Osteoblast (primary cell): ENCODE measurements around the gene SH2D5. TPM values are rescaled to one million over a fixed set of nuclear protein-coding genes. Genes with fewer than 3 reads are reported as not detected.
A peak's percentile ranks its signal among the peaks of the same experiment; 100 is the strongest.

ENCODE experiments used
- DNase-seq: peaks from one replicate; pipeline ENCODE4 v3.0.0; 2011; ENCODE audit warnings: low spot score, mixed read lengths; ENCODE audit not compliant: insufficient read length; ENCODE audit errors: missing footprints
- H2AFZ ChIP-seq: 2 replicates; pipeline ENCODE4 v1.6.0; 2011; ENCODE audit warnings: mild to moderate bottlenecking, low read length
- H3K27ac ChIP-seq: 2 replicates; pipeline ENCODE4 v1.5.1; 2011; ENCODE audit warnings: mild to moderate bottlenecking, low read depth, low read length, moderate library complexity
- H3K27me3 ChIP-seq: 2 replicates; pipeline ENCODE4 v1.6.0; 2012; ENCODE audit warnings: mild to moderate bottlenecking, control low read depth, inconsistent platforms, low read length, moderate library complexity; ENCODE audit not compliant: insufficient read depth
- H3K36me3 ChIP-seq: 2 replicates; pipeline ENCODE4 v1.5.1; 2011; ENCODE audit warnings: mild to moderate bottlenecking, low read length, control low read depth, moderate library complexity; ENCODE audit not compliant: insufficient read depth
- H3K4me1 ChIP-seq: 2 replicates; pipeline ENCODE4 v1.5.1; 2011; ENCODE audit warnings: mild to moderate bottlenecking, low read length, control low read depth, moderate library complexity; ENCODE audit not compliant: insufficient read depth
- H3K4me2 ChIP-seq: 2 replicates; pipeline ENCODE4 v1.6.0; 2011; ENCODE audit warnings: mild to moderate bottlenecking, low read length; ENCODE audit not compliant: insufficient read depth
- H3K4me3 ChIP-seq: fragments of 200-600 bp; sonication (generic); 3 replicates; pipeline ENCODE4 v1.5.1; 2012; ENCODE audit warnings: mild to moderate bottlenecking, low read length, inconsistent platforms; ENCODE audit not compliant: insufficient read depth
- H3K79me2 ChIP-seq: 2 replicates; pipeline ENCODE4 v1.6.0; 2012; ENCODE audit warnings: mild to moderate bottlenecking, low read length, control low read depth, inconsistent platforms; ENCODE audit not compliant: insufficient read depth
- H3K9me3 ChIP-seq: 2 replicates; pipeline ENCODE4 v1.5.1; 2011; ENCODE audit warnings: low read depth, low read length, control low read depth
- H4K20me1 ChIP-seq: 2 replicates; pipeline ENCODE4 v1.6.0; 2012; ENCODE audit warnings: mild to moderate bottlenecking, low read length, control low read depth; ENCODE audit not compliant: insufficient read depth
- total RNA-seq: library from RNA; depleted of rRNA; stranded (reverse); fragments of >200 nt; gene quantifications from 2 replicates; pipeline ENCODE4 v1.2.3, GENCODE V29; 2012
- TF ChIP-seq, protein P1 (sequence below): IDR thresholded peaks from 2 replicates; pipeline ENCODE4 v1.5.1; 2011; ENCODE audit warnings: mild to moderate bottlenecking, low read depth, low read length, moderate library complexity; ENCODE audit errors: extremely low read depth

The SH2D5 gene
- total RNA-seq, 1 donor: 1.4 TPM

DNA sequence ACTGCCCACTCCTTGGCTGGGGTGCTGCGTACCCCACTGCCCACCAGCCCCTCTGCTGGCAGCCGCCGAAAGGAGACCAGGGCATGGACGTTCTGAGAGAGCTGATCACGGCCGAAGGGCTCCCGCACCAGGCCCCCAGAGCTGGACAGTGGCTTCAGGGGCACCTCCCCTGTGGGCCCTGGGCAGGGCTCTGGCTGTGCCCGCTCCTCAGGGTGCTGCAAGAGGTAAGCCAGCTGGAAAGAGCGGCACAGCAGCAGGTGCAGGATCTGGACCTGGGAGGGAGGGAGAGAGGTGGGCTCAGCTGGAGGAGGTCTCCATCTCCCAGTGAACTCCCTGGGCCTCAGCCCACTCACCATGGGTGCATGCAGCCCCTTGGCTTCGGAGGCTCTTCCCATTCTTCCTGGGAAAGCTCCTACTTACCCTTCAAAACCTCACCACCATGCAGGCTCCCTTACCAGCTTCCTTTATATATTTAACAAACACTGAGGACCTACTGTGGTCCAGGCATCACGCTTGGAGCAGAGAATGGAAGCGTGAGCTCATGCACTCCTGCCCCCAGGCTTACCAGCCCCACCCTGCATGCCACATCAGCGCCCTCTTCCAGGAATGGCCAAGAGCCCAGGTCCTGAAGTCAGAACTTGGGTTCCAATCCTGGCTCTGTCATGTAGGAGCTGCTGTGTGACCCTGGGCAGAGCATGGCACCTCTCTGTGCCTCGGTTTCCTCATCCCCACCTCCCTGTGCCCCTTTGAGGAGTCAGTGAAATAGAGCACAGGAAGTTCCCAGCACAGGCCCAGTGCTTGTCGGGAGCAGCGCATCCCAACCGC lies 7.9 kb downstream of the SH2D5 start:
- peak; percentile 54 for DNase-seq
- no peaks in the 10 kb centered on the region for H3K9me3 ChIP-seq
- no peak overlapping the region for H3K27ac ChIP-seq

DNA sequence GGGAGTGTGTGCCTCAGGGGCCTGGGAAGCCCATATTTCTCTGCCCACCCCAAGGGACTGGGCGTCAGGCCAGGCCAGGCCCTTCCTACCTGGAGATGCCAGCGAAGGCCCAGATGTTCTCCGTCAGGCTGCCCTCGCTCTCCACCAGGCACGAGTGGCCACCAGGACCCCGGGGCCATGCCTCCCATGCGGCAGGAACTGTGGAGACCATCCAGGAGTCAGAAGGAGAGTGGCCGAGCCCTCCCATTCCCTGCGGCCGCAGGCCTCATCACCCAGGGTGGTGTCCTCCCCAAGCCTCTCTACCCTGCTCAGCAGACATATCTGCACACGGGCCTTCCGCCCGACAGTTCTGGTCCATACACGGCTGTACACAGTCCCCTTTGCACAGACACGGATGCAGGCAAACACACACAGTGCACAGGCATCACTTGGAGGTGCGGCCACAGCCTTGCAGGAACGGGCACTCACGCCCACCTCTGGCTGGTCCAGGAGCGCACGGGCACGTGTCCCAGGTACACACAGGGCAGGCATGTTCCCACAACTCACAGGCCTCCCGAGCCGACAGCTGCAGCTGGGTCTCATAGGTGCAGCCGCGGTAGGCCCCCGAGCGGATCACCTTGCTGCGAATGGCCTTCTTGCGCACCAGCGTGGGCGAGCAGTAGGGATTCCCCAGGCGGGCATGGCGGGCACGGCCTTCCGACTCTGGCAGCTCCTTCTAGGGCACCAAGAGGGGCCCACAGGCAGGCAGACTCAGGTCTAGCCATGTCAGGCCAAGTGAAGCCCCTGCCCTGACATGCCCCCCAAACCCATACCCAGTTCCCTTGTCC lies 8.8 kb downstream of the SH2D5 start:
- H2AFZ ChIP-seq: no peak overlapping the region
- H3K27me3 ChIP-seq: peaks cover 2% of the 10 kb centered on the region
- DNase-seq: peak; percentile 68
- no peaks in the 10 kb centered on the region for H4K20me1 ChIP-seq
- no peaks in the 10 kb centered on the region for H3K9me3 ChIP-seq
- no peak overlapping the region for H3K4me2 ChIP-seq
- H3K79me2 ChIP-seq: no peaks in the 10 kb centered on the region
- no peaks in the 10 kb centered on the region for H3K4me1 ChIP-seq
- H3K27ac ChIP-seq: no peak overlapping the region
- H3K4me3 ChIP-seq: no peak overlapping the region
- no peaks in the 10 kb centered on the region for H3K36me3 ChIP-seq
- TF ChIP-seq, protein P1, sequence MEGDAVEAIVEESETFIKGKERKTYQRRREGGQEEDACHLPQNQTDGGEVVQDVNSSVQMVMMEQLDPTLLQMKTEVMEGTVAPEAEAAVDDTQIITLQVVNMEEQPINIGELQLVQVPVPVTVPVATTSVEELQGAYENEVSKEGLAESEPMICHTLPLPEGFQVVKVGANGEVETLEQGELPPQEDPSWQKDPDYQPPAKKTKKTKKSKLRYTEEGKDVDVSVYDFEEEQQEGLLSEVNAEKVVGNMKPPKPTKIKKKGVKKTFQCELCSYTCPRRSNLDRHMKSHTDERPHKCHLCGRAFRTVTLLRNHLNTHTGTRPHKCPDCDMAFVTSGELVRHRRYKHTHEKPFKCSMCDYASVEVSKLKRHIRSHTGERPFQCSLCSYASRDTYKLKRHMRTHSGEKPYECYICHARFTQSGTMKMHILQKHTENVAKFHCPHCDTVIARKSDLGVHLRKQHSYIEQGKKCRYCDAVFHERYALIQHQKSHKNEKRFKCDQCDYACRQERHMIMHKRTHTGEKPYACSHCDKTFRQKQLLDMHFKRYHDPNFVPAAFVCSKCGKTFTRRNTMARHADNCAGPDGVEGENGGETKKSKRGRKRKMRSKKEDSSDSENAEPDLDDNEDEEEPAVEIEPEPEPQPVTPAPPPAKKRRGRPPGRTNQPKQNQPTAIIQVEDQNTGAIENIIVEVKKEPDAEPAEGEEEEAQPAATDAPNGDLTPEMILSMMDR: no peak

More for the DNA sequence above, 7.9 kb downstream of the SH2D5 start:
- TF ChIP-seq, protein P1: no peak
- Histone ChIP-seq H3K79me2 (no peaks in the 10 kb centered on the region), H3K36me3 (no peaks in the 10 kb centered on the region), H3K4me3 (no peak overlapping the region), H4K20me1 (no peaks in the 10 kb centered on the region), H3K4me2 (no peak overlapping the region), H2AFZ (no peak overlapping the region), H3K4me1 (no peaks in the 10 kb centered on the region), H3K27me3 (peaks cover 9% of the 10 kb centered on the region)

DNA sequence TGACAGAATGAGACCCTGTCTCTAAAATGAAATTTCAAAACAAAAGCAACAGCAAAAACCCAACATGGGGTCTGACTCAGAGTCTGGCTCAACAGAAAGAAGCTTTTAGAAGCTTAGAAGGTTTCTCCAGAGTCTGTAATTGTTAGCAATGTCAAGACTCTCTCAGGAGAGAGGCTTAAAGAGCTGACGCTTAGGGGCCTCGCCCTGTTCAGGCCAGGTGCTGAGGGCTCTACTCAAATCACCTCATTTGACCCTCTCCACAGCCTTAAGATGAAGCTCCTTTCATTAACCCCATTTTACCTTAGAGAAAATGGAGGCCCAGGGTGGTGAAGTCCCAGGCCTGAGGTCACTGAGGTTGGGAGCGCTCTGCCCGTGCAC lies 9.4 kb downstream of the SH2D5 start:
- H3K79me2 ChIP-seq: no peaks in the 10 kb centered on the region
- TF ChIP-seq, protein P1: no peak
- H3K36me3 ChIP-seq: no peaks in the 10 kb centered on the region
- no peaks in the 10 kb centered on the region for H3K9me3 ChIP-seq
- H3K4me1 ChIP-seq: no peaks in the 10 kb centered on the region
- DNase-seq: peak; percentile 75
- H2AFZ ChIP-seq: no peak overlapping the region
- peaks cover 3% of the 10 kb centered on the region for H3K27me3 ChIP-seq
- H3K4me2 ChIP-seq: no peak overlapping the region
- no peak overlapping the region for H3K4me3 ChIP-seq
- H3K27ac ChIP-seq: no peak overlapping the region
- H4K20me1 ChIP-seq: no peaks in the 10 kb centered on the region
